NB4 (cell line): ENCODE results near the gene HP1BP3.
A peak's percentile ranks its signal among the peaks of the same experiment; 100 is the strongest.
"Not testable (repeated sequence)": the region's sequence is repeated elsewhere in the genome, so short reads cannot be mapped to it uniquely, and the experiment has no call there.

Source experiments
- DNase-seq: peaks from one replicate; pipeline ENCODE4 v3.0.0; 2010; ENCODE audit warnings: low read depth
- H3K4me3 ChIP-seq: one replicate; pipeline ENCODE4 v1.5.1; 2011; ENCODE audit warnings: mild to moderate bottlenecking, low read depth, low read length, moderate library complexity
- CTCF ChIP-seq: IDR thresholded peaks from one replicate; pipeline ENCODE4 v1.5.1; 2012; ENCODE audit warnings: low read depth, low read length
- MAX ChIP-seq: IDR thresholded peaks from 2 replicates; pipeline ENCODE4 v1.6.1; 2011; ENCODE audit warnings: low read depth, low read length
- MYC ChIP-seq: IDR thresholded peaks from 2 replicates; pipeline ENCODE4 v1.6.1; 2011; ENCODE audit warnings: low read depth, low read length
- POLR2A ChIP-seq: IDR thresholded peaks from 2 replicates; pipeline ENCODE4 v1.6.1; 2011; ENCODE audit warnings: mild to moderate bottlenecking; ENCODE audit not compliant: insufficient read length; ENCODE audit errors: extremely low read depth

HP1BP3 gene

GRCh38 chr1:20811916-20812315, 24.8 kb upstream of the HP1BP3 start:
- DNase-seq, result no peak
- TF ChIP-seq MAX (no peak), MYC (no peak), CTCF (no peak), POLR2A (no peak)
- H3K4me3 ChIP-seq, result no peak overlapping the region

GRCh38 chr1:20793236-20793635, 6.1 kb upstream of the HP1BP3 start:
- DNase-seq, result no peak
- no peak overlapping the region for H3K4me3 ChIP-seq
- TF ChIP-seq MYC (no peak), POLR2A (no peak), MAX (no peak), CTCF (no peak)

DNA sequence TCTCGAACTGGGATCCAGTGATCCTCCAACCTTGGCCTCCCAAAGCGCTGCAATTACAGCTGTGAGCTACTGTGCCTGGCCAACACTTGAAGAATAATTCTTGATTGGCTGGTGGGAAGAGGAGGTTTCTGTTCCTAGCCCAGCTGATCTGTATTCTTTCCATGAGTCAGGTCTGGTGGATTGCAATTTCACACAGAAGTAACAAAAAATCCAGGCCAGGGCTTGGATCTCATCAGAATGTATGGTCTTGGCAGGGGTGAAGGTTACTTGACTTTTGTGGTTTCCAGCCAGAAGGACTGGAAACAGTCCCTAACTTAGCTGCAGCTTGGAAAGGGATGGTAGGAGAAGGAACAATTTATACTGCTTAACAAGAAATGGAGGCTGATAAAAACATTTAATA, 5.1 kb upstream of the HP1BP3 start:
- TF ChIP-seq CTCF (no peak), MAX (no peak), POLR2A (no peak), MYC (no peak)
- DNase-seq, result no peak

DNA sequence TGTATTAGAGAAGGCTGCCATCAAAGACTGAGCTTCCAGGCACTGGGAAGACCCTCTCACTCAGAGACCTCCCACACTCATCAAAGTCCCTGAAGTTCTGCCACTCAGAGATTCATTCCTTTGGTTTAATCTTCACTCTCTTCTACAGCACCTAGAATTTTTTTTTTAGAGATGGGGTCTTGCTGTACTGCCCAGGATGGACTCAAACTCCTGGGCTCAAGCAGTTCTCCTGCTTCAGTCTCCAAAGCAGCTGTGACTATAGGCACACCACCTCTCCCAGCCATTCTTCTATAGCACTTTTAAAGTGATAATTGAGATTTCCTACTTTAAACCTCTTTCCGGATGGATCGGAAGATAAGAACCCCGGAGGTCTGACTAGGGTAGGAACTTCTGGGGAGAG, 3.7 kb upstream of the HP1BP3 start:
- H3K4me3 ChIP-seq, result no peak overlapping the region
- no peak for DNase-seq
- TF ChIP-seq POLR2A (no peak), MAX (no peak), CTCF (no peak), MYC (no peak)

More for the DNA sequence above, 5.1 kb upstream of the HP1BP3 start:
- H3K4me3 ChIP-seq, result no peak overlapping the region

DNA sequence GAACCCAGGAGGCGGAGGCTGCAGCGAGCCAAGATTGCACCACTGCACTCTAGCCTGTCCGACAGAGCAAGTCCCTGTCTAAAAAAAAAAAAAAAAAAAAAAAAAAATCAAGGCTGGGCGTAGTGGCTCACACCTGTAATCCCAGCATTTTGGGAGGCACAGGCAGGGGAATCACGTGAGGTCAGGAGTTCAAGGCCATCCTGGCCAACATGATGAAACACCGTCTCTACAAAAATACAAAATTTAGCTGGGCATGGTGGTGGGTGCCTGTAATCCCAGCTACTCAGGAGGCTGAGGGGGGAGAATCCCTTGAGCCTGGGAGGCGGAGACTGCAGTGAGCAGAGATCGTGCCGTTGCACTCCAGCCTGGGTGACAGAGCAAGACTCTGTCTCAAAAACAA, 2.5 kb upstream of the HP1BP3 start:
- H3K4me3 ChIP-seq, DNase-seq: not testable (repeated sequence)

DNA sequence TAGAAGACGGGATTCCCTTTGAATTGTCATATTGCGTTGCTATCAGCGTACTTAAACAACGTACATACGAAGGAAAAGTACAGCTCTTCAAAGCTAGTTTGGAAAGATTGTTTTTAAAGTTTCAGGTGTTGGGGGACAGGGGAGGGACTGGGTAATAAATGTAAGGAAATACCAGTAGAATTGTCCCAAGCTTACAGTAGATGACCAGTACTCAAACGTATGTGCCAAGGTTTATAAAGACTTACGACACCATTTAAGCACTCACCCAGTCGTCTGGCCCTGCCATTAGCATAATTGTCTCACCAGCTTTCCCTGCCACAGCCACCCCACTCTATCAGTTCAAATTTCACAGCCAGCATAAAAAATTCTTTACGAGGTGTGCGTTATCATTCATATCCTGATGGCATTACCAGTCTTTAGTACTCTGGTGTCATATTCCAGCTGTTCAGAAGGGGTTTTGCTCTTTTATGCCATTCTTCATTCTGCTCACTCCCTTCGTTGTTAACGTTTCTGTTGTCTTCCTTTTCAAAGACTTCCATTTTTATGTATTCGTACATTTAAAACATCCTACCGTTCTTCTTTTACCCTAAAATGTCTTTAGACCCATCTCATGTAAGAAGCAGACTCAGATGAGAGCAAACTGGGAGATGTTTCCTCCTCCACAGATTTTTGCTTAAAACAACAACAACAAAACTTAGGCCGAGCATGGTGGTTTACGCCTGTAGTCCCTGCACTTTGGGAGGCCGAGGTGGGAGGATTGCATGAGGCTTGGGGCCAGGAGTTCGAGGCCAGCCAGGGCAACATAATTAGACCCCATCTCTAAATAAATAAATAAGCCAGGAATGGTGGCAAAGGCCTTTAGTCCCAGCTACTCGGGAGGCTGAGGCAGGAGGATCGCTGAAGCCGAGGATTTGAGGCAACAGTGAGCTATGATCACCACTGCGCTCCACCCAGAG, 1.0 kb upstream of the HP1BP3 start:
- TF ChIP-seq CTCF (no peak), MYC (no peak), POLR2A (no peak), MAX (no peak)
- DNase-seq, result peak; percentile 63
- peak overlapping the region; percentile 90 for H3K4me3 ChIP-seq
